HG03469 (cell line): ENCODE measurements around the gene IGFL4.

Source experiments
- ATAC-seq: cut with Tn5 transposase; IDR thresholded peaks from one replicate; pipeline ENCODE4 v1.9.1; 2021; ENCODE audit warnings: mild to moderate bottlenecking, moderate library complexity, moderate number of reproducible peaks; ENCODE audit not compliant: unreplicated experiment

The IGFL4 gene

DNA sequence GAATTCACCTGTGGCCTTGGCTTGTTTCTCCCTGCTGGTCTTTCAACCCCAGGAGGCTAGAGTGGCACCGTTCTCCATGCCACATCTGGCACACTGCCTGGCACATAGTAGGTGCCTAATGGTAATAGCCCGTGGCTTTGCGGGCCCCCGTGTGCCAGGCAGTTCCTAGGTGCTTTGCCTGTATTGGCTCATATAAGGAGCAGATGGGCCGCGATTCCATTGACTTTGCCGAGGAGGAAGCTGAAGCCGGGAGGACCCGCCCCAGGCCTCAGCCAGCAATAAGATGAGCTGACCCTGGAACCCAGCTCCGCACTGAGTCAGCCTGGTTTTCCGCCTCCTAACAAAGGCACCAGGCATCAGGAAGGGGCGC, 18.8 kb downstream of the IGFL4 start:
- ATAC-seq = no peak

DNA sequence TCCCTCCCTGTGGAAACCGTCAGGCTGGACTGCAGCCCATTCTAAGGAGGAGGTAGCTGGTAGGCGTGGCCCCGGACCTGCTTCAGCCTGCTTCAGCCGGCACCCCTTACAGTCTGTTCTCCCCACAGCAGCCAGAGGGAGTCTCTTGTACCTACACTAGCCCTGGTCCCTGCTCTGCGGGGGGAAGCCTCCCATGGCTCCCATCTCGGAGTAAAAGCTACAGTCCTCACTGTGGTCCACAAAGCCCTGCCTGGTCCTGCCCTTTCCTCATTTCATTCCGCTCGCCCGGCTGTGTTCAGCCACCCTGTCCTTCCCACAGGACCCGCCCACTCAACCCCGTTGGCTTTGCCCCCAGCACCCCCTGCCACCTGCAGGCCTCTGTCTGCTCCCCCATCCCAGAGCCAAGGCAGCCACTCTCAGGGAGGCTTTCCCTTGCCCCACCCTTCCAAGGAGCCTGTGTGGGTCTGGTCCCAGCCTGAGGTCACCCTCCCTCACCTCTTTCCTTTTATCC, 19.2 kb downstream of the IGFL4 start:
- no peak for ATAC-seq

DNA sequence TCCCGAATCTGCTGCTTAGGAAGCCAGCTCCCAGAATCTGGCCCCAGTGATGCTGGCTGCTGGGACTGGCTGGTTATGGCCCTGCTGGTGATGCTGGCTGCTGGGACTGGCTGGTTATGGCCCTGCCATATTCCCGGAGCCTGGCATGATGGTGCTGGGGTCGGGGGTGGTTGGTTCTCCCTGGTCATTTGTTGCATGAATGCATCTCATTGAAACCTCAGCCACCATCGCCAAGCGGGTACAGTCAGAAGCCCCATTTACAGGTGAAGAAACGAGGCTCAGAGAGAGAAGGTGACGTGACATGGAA, 20.0 kb downstream of the IGFL4 start:
- no peak for ATAC-seq

DNA sequence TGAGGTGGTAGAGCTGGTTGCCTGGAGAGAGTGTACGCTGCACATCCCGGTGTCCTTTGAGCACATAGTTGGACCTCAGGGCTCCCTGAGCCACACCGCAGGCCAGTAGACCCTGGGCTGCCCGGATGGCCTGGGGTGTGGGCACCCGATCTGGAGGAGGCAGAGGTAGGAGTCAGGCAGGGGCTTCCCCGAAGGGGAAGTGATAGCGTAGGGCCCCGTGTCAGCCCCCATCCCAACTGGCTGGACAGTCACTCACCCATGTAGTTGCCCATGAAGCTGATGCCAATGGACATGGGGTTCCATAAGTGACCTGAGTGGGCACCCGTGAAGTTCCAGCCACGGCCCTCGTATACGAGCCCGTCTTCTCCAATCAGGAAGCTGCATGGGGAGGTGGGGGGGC, 21.5 kb downstream of the IGFL4 start:
- no peak for ATAC-seq

DNA sequence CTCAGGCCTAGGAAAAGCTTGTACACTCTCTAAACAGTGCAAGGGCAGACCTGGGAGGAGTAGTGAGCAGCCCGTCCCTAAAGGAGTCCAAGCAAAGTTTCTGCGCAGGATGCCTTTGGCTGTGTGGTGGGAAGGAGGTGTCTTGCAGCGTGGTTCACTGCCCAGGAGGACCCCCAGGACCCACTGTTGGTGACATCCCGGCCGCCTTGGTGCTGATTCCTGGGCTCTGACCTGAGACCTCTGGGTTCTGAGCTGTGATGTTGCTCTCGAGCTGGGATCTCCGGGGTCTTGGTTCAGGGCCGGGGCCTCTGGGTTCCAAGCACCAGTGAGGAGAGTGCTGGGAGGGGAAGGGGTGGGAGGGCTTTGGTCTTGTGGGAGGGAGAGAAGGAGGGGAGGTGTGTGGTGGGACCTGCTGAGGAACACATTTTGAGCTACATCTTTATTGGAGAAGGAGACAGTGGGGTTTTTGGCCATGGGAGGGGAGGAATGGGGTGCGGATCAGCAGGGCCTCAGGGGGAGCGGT, 22.0 kb downstream of the IGFL4 start:
- no peak for ATAC-seq

DNA sequence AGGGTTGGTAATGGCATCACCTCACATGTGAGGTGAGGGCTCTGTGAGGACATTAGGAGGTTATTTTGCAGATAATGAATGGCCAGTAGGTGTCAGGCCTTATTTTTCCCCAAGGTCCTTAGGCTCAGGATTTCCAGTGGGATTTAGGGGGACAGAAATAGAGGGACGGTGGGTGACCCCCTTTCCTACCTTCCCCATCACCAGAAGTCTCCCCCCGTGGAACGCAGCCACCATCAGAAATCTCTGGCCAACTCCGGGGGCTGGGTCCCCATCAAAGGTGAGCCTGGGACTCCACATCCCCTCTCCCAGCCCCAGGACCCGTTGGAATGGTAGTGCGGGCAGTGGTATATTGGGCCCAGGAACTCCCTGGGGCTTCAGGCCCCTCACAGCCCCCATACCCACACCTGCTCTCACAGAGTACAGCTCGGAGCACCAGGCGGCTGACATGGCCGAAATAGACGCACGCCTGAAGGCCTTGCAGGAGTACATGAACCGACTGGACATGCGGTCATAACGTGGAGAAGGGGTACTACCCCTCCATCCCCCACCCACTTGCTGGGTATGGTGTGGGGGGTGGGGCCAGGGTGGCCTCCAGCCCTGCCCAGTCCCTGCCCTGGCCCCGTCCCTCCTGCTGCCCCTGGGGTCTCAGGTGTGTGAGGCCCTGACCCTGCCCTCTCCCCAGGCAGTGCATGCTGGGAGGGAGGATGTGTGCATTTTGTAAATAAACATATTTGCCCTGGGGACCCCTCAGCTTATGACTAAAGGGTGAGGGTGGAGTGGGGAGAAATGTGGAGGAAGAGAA, 22.7 kb downstream of the IGFL4 start:
- ATAC-seq = no peak

DNA sequence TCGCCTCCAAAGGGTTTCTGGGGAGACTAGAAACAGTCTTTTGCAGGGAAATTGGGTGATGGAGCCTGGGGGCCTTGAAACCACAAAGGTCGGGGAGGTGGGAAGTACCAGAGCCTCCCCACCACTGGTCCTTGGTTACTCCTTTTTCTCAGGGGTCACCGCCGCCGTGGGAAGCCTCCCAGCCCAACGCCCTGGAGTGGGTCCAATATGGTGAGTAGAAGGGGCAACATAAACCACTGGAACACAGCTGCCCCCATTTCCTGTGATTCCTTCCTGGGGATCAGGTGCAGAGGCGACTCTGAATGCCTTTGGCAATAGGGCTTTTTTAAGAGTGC, 23.7 kb downstream of the IGFL4 start:
- ATAC-seq = no peak

DNA sequence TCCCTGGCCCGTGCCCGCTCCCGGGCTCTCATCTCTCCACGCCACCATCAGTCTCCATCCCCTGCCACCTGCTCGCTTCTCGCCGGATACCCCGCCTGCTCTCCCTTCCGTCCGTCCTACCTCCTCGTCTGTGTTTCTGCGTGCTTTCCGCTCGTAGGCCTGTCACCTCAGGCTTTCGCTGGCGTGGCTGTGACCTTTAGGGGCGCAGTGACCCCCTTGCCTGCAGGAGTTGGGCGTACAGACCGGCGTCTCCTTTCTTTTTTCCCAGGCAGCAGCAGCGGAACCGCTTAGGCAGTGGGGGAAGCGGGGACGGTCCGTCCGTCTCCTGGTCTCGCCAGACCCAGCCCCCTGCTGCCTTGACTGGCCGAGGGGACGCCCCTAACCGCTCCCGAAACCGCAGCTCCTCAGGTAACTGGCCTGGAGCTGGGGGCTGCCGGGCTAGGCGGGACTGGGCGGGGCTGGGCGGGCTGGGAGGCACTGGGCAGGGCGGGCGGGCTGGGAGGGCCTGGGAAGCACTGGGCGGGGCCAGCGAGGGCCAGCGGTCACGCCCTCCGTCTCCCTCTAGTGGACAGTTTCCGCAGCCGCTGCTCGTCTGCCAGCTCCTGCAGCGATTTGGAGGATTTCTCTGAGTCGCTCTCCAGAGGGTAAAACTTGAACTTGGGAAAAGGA, 24.2 kb downstream of the IGFL4 start:
- ATAC-seq = no peak

DNA sequence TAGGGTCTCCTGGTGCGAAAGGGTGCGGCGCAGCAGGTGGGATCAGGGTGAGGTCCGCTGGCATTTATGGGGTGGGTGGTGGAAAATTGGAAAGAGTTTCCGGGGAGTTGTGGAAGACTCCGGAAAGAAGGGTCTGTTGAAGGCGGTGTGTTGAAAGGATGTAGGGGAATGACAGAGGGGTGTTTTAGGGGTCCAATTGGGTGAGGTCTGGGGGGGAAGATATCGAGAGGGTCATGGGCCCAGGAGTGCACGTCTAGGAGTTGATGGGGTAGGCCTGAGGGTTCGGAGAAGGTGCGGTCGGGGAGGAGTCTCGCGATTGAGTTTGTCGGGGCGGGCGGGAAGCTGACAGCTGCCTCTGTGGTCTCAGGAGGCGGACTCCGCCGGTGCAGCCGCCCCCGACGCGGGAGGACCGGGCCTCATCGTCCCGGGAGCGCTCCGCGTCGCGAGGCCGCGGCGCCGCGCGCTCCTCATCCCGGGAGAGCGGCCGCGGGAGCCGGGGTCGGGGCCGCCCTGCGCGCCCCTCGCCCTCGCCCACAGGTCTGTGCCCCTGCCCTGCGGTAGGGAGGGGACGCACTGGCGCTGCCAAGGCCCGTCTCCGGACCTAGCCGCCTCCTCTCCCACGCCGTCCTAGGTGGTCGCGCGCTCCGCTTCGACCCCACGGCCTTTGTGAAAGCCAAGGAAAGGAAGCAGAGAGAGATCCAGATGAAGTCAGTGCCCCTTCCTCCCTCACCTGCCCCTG, 24.9 kb downstream of the IGFL4 start:
- no peak for ATAC-seq

DNA sequence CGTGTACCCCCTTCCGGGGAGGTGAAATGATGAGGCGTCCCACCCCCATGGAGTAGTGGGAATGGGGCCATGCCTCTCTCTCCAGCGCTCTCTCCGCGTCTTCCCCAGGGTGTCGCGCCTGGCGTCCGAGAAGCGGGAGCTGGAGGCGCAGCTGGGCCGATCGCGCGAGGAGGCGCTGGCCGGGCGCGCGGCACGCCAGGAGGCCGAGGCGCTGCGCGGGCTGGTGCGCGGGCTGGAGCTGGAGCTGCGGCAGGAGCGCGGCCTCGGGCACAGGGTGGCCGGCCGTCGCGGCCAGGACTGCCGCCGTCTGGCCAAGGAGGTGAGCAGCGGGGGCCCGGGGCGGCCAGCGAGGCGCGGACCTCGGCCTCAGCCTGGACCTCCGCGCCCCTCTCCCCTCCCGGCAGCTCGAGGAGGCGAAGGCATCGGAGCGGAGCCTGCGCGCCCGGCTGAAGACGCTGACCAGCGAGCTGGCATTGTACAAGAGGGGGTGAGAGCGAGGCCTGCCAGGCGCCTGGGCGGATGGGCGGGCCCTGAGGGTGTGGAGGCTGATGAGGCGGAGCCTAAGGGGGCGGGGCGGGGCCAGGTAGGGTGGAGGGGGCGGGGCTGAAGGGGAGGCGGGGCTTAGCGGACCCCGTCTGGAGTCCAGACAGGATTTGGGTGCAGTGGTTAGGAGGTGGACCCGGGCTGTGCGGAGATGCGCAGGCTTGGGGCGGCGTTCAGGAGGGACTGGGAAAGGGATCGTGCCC, 25.7 kb downstream of the IGFL4 start:
- ATAC-seq = no peak

DNA sequence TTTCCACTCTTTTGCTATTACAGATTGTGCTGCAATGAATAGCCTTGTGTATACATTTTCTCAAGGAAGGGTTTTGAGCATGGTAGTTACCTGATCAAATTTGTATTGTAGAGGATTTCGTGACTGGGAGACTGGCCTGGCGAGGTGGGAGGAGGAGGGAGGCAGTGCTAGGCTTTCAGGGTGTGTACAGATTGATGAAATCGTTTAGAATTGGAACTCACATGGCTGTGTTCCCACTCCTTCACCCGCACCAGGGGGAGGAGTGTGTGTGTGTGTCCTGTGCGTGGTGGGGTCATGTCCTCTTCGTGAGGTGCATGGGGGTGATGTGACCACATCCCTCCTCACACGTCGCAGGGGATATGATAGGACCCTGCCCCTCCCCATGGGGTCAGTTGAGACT, 26.3 kb downstream of the IGFL4 start:
- ATAC-seq = no peak

DNA sequence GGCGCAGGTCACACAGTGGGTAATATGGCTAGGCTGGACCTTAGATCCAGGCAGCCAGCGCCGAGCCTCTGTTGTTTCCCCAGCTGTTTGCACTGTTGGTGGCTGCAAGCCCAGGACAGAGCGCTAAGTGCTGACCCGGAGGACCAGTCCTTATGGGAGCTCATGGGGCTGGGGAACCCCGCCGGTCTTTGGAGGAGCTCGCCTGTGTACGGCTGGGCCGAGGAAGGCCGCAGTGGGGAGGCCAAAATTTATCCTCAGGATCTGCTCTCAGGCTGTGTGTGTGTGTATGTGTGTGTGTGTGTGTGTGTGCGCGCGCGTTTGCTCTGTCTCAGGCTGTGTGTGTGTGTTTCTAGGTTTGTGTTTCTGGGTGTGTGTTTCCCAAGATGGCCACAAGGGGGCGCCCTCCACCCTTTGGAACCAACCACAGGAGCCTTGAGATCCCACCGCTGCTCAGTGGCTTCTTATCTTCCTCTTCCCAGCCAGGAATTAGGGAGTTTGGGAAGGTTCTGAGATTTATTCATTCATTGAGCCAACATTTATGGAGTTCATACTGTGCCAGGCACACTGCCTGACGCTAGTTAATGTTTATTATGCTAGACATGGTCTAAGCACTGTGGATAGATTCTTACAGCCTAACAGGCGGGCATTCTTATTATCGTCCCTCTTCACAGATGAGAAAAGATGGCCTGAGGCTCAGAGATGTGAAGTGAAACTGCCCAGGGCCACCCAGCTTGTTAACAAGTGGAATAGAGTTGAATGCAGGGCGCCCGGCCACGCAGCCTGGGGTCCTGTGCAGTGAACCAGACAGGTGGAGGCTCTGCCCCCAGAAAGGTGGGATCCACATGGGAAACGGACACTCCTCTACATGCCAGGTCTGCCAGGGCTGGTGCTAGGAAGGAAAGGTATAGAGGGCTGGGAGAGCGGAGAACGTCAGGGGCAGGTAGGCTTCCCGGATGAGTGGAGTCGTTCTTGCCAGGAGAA, 31.0 kb downstream of the IGFL4 start:
- ATAC-seq = no peak

DNA sequence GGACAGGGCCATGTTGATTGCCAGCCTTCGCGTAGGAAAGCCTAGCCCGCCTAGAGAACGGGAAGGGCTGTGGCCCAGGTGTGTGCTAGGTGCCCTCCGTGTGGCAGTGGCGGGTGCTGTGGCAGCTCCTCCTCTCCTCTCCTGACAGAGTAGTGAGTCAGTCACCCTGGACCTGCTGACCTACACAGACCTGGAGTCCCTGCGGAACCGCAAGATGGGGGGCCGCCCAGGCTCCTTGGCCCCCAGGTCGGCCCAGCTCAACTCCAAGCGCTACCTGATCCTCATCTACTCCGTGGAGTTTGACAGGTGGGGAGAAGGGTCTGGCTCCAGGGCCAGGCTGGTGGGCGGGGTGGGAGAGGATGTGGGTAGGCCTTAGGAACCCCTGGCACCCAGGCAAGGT, 34.4 kb downstream of the IGFL4 start:
- no peak for ATAC-seq

DNA sequence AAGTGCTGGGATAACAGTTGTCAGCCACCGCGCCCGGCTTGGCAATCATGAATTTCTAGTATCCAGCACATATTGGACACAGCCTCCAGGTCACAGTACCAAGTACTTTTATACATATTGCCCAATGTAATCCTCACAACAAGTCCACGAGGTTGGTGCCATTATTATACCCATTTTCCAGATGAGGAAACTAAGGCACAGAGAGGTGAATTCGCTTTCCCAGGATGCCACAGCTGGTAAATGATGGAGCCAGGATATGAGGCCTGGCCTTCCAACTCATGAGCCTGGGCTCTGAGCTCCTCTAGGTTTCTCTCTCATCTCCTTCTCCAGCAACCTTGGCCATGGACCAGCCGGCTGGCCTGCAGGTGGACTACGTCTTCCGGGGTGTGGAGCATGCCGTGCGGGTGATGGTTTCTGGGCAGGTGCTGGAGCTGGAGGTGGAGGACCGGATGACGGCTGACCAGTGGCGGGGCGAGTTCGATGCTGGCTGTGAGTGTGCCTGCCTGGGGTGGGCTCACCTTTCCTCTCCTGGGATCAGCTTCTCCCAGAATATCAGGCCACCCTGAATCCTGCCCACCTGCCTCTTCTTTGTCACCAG, 38.0 kb downstream of the IGFL4 start:
- ATAC-seq = no peak

DNA sequence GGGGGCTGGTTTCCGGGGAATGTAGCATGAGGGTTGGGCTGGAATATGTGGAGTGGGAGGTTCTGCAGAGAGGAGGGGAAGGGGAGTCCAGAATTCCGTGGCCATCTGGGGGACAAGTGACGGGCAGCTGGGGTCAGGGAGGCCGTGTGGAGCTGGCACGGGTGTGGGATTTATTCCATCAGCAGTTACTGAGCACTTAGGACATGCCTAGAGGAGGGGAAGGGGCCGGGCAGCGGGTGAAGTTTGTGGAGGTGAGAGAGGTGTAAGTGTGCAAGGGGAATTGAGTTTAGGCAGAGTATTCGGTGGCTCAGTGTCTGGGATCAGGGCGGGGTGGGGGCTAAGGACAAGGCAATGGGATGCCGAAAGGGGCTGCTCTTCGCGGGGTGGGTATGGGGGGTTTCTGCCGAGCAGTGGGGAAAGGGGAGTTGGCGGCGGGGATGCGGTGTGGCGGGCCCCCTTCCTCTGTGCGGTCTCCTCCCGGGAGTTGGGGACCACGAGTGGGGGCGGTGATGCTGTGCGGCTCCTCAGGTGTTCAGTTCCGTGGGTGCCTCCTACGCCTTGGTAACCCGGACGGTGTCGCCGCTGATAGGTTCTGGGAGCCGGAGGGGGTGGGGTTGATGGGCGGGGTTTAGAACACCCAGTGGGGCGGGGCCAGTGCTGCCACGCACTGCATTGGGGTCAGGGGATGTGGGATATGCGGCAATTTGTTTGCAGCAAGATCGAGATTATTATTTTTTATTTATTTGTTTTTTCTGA, 40.1 kb downstream of the IGFL4 start:
- ATAC-seq = no peak

DNA sequence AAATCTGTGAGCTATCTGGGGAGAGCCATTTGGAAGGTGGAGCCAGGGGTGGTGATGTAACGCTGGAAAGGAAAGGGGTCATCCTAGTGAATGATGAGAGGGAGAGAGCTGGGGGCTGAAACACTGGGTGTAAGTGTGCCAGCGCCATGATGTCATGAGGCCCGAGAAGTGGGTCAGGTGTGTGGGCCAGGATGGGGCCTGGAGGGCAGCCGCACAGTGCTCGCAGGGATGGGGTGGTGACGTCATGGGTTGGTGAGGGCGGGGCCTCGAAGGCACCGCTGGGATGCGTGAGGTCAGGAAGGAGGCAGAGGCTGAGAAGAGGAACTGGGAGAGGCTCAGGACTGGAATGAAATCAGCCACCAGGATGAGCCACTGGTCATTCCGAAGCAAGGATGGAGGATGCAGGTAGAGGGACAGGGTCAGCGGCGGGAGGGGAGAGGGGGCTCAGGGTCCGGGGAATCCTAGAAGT, 41.1 kb downstream of the IGFL4 start:
- ATAC-seq = no peak

DNA sequence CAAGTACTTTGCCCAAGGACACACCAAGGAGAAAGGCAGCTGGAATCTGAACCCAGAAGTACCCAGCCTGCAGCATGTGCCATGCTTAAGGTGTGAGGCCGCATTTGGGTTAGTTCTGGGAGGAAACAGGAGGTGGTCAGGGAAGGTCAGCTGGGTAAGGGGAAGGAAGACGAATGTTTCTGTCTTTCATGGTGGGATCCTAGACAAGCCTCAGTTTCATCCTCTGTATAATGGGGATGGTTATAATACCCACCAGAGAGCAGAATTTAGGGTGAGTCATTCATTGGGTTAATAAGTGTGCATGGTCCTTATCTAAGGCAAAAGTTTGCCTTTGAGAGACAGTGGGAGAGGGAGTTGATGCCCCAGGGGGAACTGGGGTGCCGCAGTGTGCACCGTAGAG, 42.0 kb downstream of the IGFL4 start:
- no peak for ATAC-seq

DNA sequence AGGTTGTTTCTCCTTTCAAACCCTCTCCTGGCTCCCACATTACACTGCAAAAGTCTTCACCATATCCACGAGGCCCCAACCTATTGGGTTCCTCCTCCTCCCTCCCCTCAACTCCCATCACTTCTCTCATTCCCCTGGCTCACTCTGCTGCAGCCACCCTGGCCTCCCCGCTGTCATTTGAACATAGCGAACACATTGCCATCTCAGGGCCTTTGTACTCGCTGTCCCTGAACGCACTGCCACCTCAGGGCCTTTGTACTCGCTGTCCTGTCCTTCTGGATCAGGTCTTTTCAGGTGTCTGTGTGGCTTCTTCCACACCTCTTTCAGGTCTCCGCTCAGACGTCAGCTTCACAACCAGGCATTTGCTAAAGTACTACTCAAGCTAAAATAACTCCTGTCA, 43.9 kb downstream of the IGFL4 start:
- no peak for ATAC-seq
